Measurements from ENCODE around the gene HLA-DOB.

HLA-DOB gene

GRCh38 chr6:32816746-32817204 lies at the start of gene HLA-DOB:
Gene HLA-DOB, minus strand, starts transcription at chr6:32817002. Its CDS starts 51 bp downstream, at chr6:32816951.
- DNase-seq: no peak

- DNase-seq: no peak
These were observed 49.1 kb upstream of the HLA-DOB start for GRCh38 chr6:32865724-32866443.

- DNase-seq: no peak
These were observed 45.9 kb upstream of the HLA-DOB start for GRCh38 chr6:32862725-32863124.

- no peak for DNase-seq
These were observed 43.9 kb upstream of the HLA-DOB start for GRCh38 chr6:32860674-32861073.

GRCh38 chr6:32858194-32858593 lies 41.4 kb upstream of the HLA-DOB start:
- DNase-seq: no peak

- DNase-seq: no peak
These were observed 40.5 kb upstream of the HLA-DOB start for GRCh38 chr6:32857156-32857891.

- no peak for DNase-seq
These were observed 38.8 kb upstream of the HLA-DOB start for GRCh38 chr6:32855467-32856174.

- peak in 4 of 6 experiments; percentile 41 to 66 (median 58) for DNase-seq
These were observed 37.8 kb upstream of the HLA-DOB start for GRCh38 chr6:32854376-32855178.

GRCh38 chr6:32853541-32854375 lies 37.0 kb upstream of the HLA-DOB start, which contains the start of the genes PSMB9 and TAP1:
Gene PSMB9, plus strand, starts transcription at chr6:32854192. Its CDS starts 38 bp downstream, at chr6:32854230.
Gene TAP1, minus strand, starts transcription at chr6:32853704. Its CDS starts 68 bp downstream, at chr6:32853636.
- peak; percentile 92 to 99 (median 96) for DNase-seq

- DNase-seq: peak in 5 of 6 experiments; percentile 55 to 65 (median 60)
These were observed 36.2 kb upstream of the HLA-DOB start for GRCh38 chr6:32852844-32853540.

GRCh38 chr6:32852018-32852843 lies 35.4 kb upstream of the HLA-DOB start:
- DNase-seq: peak in 1 of 6 experiments; percentile 26

GRCh38 chr6:32851025-32851424 lies 34.2 kb upstream of the HLA-DOB start:
- DNase-seq: no peak

GRCh38 chr6:32849126-32849525 lies 32.3 kb upstream of the HLA-DOB start:
- DNase-seq: no peak

GRCh38 chr6:32847795-32848194 lies 31.0 kb upstream of the HLA-DOB start:
- no peak for DNase-seq

- no peak for DNase-seq
These were observed 30.2 kb upstream of the HLA-DOB start for GRCh38 chr6:32847004-32847403.

GRCh38 chr6:32845384-32845884 lies 28.6 kb upstream of the HLA-DOB start:
- peak in 5 of 6 experiments; percentile 22 to 61 (median 31) for DNase-seq

- peak in 2 of 6 experiments; percentile 49 to 70 for DNase-seq
These were observed 28.1 kb upstream of the HLA-DOB start for GRCh38 chr6:32844839-32845383.

GRCh38 chr6:32843979-32844838 lies 27.4 kb upstream of the HLA-DOB start, which contains the start of gene PSMB8:
Gene PSMB8, minus strand, starts transcription at chr6:32844047. Its CDS starts 51 bp downstream, at chr6:32843996.
- peak; percentile 95 to 99 (median 96) for DNase-seq

Measured in stimulated activated naive CD4-positive, alpha-beta T cell (primary cell).